GM21717 (cell line): Measurements from ENCODE around the gene PRR29.
"Not testable (repeated sequence)": the region's sequence is repeated elsewhere in the genome, so short reads cannot be mapped to it uniquely, and the experiment has no call there.

Experiments used
- ATAC-seq: cut with Tn5 transposase; IDR thresholded peaks from one replicate; pipeline ENCODE4 v1.9.1; 2021; ENCODE audit warnings: mild to moderate bottlenecking, moderate library complexity; ENCODE audit not compliant: unreplicated experiment

Gene PRR29

DNA sequence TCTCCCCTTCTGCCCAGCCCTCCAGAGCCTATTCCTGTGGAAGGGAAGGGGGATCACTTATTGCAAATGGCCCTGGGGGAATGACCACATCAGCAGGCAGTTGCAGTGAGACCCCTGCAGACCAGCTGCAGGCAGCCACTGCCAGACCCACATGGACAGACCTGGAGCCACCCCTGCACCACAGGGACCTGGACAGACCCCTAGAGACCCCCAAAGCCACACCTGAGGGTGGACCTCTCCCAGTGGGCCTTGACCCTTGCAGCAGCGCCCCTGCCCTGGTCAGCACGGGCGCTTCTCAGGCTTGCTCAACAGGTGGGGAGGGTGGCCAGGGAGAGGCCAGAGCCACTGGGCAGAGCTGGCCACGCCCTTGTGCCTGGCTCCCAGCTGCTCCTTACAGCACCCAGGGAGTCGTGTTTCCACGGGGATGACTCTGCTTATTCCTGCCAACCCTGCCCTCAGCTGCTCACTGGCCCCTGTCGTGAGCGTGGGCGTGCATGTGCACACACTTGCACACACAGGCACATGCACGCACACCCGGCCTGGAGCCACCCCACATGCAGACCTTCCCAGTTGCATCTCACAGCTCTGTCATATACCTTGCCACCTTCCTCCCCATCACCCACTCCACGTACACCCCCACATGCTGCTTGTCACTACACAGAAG lies 24.1 kb upstream of the PRR29 start:
- no peak for ATAC-seq

- no peak for ATAC-seq
These were observed 23.5 kb upstream of the PRR29 start for GRCh38 chr17:63974594-63975192.

DNA sequence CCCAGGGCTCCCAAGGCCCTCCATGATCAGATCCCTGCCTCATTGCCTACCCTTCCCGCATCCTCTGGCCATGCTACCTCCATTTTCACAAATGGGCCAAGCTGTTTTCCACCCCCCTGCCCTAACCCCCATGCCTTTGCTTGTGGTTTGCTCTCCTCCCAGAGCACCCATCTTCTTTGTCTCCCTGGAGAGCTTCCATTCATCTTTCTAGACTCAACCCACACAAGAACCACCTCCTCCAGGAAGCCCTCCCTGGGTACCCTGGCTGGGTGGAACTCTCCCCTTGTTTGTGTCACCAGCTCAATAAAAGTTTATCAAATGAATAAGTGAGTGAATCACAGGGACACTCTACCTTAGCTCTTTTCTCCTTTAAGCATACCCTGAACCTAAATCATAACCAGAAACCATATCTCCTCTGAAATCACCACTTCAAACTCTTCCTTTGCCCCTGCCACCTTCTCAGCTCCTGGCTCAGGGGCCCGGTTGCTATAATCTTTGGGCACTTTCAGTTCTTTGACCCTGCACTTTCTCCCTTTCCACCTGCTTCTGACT lies 22.5 kb upstream of the PRR29 start:
- no peak for ATAC-seq

- ATAC-seq: no peak
These were observed 21.4 kb upstream of the PRR29 start for GRCh38 chr17:63976702-63977101.

GRCh38 chr17:63978272-63979200 lies 19.6 kb upstream of the PRR29 start:
- ATAC-seq: no peak

- ATAC-seq: not testable (repeated sequence)
These were observed 15.5 kb upstream of the PRR29 start for GRCh38 chr17:63982641-63983040.

DNA sequence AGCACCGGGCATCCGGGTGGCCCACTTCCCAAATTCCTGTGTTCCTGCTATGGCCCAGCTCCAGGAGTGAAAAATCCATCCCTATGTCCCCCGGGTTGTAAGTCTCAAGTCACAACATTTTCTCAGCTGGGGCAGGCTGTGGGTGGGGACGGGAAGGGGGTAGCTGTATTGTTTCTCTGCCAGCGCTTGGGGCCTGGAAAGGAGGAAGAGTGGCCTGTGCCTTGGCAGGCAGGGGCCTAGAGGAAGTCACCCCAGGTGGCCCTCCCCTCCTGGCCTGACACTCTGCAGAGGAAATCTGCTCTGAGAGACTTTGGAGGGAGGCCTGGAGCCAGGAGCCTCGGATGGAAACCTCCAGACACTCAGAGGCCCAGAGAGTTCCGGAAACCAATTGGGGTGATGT lies 14.8 kb upstream of the PRR29 start:
- ATAC-seq: no peak

GRCh38 chr17:63984236-63984635 lies 13.9 kb upstream of the PRR29 start:
- no peak for ATAC-seq

DNA sequence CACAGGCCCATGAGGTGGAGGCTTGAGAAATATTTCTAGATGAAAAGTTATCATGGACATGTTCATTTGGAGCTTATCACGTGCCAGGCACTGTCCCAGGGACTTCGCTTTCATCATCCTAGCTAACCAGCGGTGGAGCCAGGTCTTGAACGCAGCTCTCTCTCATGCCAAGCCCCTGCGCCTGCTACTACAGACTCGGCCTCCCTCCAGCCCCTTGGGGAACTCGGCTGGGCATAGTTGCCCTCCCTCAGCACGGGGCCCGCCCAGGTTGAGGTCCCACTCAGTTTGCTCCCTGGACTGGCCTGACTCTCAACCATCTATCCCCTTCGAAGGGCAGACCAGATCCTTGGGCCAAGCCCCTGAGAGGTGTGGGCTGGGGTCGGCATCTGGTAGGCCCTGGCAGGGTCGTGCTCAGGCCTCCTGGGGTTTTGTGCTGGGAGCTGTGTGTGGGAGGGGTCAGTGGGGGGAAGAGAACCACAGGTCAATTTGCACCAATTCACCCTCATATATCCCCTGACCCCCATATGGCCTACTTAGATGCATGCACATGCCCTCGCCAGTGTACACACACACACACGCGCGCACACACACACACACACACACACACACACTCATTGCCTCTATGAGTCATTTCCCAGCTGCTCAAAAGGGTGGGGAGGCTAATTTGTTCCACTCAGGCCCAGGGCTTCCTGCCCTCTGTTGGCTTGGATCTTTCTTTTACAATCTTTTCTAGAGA lies 13.3 kb upstream of the PRR29 start:
- ATAC-seq: no peak

DNA sequence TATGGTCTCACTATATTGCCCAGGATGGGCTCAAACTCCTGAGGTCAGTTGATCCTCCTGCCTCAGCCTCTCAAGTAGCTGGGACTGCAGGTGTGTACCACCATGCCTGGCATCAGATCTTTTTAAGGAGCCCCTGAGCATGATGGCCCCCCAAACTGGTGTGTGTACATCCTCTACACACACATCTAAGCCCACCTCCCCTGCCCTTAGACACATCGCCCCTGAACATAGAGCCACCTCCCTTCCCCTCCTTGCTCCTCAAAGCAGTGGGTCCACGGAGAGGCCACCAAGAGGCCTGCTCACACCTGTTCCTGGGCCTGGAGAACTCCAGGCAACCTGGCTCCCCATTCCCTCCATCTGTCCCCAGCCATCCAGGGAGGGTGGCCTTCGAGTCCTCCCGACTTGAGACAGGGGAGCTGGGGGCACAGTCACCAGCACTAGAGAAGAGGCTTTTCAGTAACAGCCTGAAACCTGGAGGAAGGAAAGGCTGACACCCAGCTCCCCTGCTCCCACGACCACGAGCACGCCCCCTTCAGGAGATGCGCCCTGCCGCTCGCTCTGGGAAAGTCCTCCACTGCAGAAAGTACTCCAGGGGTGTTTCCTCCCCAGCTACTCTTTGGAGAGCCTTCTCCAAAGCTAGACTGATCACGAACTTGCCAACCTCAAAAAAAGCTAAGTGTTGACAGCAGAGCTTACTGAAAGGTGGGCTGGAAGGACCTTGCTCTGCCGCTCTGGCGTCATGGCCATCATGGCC lies 12.6 kb upstream of the PRR29 start:
- ATAC-seq: no peak

GRCh38 chr17:63986821-63987220 lies 11.3 kb upstream of the PRR29 start:
- ATAC-seq: no peak

GRCh38 chr17:63987221-63988126 lies 10.7 kb upstream of the PRR29 start:
- ATAC-seq: no peak

DNA sequence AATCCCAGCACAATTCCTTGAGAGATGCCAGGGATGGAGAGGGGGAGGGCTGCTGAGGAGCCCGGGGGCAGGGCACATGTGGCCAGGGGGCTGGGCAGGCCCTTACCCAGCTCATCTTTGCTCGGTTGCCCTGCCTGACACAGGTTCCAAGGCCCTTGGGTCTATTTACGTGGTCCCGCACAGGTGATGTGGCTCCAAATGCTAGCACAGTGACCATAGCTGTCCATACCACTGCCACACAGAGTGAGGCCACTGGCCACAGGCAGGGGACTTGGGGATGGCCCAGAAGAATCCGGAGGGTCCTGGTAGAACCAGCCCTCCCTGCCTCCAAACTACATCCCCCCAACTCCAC lies 10.0 kb upstream of the PRR29 start:
- no peak for ATAC-seq

GRCh38 chr17:63988741-63989621 lies 9.2 kb upstream of the PRR29 start:
- ATAC-seq: no peak

DNA sequence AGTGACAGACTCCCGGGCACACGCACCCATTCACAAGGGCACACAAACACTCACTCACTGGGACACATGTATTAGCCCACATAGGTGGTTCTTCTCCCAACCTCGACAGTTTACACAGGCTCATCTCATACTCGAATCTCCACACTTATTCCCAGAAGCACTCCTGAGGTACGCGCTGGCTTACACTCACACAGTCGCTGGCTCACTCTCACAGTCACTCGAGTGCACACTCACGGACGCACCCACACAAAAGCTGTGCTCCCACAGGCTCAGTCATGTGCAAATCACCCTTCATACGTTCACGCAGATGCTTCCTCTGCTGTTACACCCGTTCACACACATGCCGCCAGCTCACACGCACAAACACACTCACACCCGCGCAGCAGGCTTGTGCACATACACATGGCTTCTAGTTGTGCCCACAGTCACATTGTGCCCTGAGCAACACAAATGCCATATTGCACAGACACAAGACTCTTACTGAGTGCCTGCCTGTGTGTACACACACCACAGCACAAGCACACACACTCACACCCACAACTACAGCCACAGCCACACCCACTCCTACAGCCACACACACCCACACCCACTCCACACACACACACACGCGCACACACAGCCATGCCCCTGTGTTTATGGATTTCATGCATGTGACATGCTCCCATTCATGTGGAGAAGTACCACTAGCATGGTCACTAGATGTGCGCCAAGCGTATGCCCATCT lies 8.4 kb upstream of the PRR29 start:
- no peak for ATAC-seq

- no peak for ATAC-seq
These were observed 6.5 kb upstream of the PRR29 start for GRCh38 chr17:63991611-63992010.

- ATAC-seq: no peak
These were observed 4.7 kb upstream of the PRR29 start for GRCh38 chr17:63993368-63993985.
